GM23338 (cell line): ENCODE data around the gene MROH2B. TPM values are rescaled to one million over a fixed set of nuclear protein-coding genes. Genes with fewer than 3 reads are reported as not detected.

ENCODE experiments used
- ATAC-seq: fragments of 200-7000 bp; cut with Tn5 transposase; 3 replicates; pipeline ENCODE4 v1.9.1; 2020
- DNase-seq: peaks from one replicate; pipeline ENCODE4 v3.0.0-alpha.2; 2015; ENCODE audit warnings: low spot score
- H2AFZ ChIP-seq: fragments of 200-600 bp; sonication (generic); 2 replicates; pipeline ENCODE4 v1.8.0; 2016; ENCODE audit warnings: antibody characterized with exemption, mild to moderate bottlenecking, moderate library complexity
- H3F3A ChIP-seq: fragments of 200-600 bp; sonication (generic); replicated peaks from 2 replicates; pipeline ENCODE4 v1.8.0; 2017; ENCODE audit warnings: antibody characterized with exemption, mixed run types, low read depth
- H3K27ac ChIP-seq: fragments of 200-600 bp; sonication (generic); 2 replicates; pipeline ENCODE4 v1.6.1; 2016; ENCODE audit warnings: low read depth
- H3K27me3 ChIP-seq: fragments of 200-600 bp; sonication (generic); 2 replicates; pipeline ENCODE4 v1.8.0; 2016; ENCODE audit warnings: mild to moderate bottlenecking, mixed run types, moderate library complexity; ENCODE audit not compliant: insufficient read depth
- H3K36me3 ChIP-seq: fragments of 200-600 bp; sonication (generic); 2 replicates; pipeline ENCODE4 v1.8.0; 2016; ENCODE audit warnings: mild to moderate bottlenecking; ENCODE audit not compliant: insufficient read depth
- H3K4me1 ChIP-seq: fragments of 200-600 bp; sonication (generic); 2 replicates; pipeline ENCODE4 v1.8.0; 2016; ENCODE audit warnings: mild to moderate bottlenecking, moderate library complexity; ENCODE audit not compliant: insufficient read depth
- H3K4me2 ChIP-seq: fragments of 200-600 bp; sonication (generic); 2 replicates; pipeline ENCODE4 v1.7.1; 2017; ENCODE audit warnings: mixed run types
- H3K4me3 ChIP-seq: fragments of 200-600 bp; sonication (generic); 2 replicates; pipeline ENCODE4 v1.6.1; 2016; ENCODE audit warnings: mixed run types
- H3K79me2 ChIP-seq: fragments of 200-600 bp; sonication (generic); replicated peaks from 2 replicates; pipeline ENCODE4 v1.8.0; 2017; ENCODE audit warnings: mild to moderate bottlenecking; ENCODE audit not compliant: insufficient read depth
- H3K9me2 ChIP-seq: fragments of 200-600 bp; sonication (generic); 2 replicates; pipeline ENCODE4 v1.8.0; 2017; ENCODE audit not compliant: insufficient read depth
- H4K20me1 ChIP-seq: fragments of 200-600 bp; sonication (generic); replicated peaks from 2 replicates; pipeline ENCODE4 v1.8.0; 2017; ENCODE audit warnings: mild to moderate bottlenecking; ENCODE audit not compliant: insufficient read depth
- H3K27ac Mint-ChIP-seq: 2 replicates; pipeline ENCODE4 v1.8.0; 2020; ENCODE audit warnings: inconsistent platforms, mild to moderate bottlenecking, moderate library complexity, mixed read lengths
- H3K27me3 Mint-ChIP-seq: 3 replicates; pipeline ENCODE4 v1.8.0; 2022; ENCODE audit warnings: low read depth, mild to moderate bottlenecking, moderate library complexity, mixed read lengths, inconsistent platforms; ENCODE audit not compliant: insufficient read depth, poor library complexity
- H3K36me3 Mint-ChIP-seq: 3 replicates; pipeline ENCODE4 v1.8.0; 2021; ENCODE audit warnings: low read depth, mild to moderate bottlenecking, inconsistent platforms, moderate library complexity, mixed read lengths
- H3K4me1 Mint-ChIP-seq: 3 replicates; pipeline ENCODE4 v1.8.0; 2020; ENCODE audit warnings: mild to moderate bottlenecking, inconsistent platforms, mixed read lengths
- H3K4me3 Mint-ChIP-seq: 3 replicates; pipeline ENCODE4 v1.8.0; 2021; ENCODE audit warnings: moderate library complexity, mild to moderate bottlenecking, inconsistent platforms, mixed read lengths
- H3K9me3 Mint-ChIP-seq: 3 replicates; pipeline ENCODE4 v1.8.0; 2020; ENCODE audit warnings: moderate library complexity, mild to moderate bottlenecking, inconsistent platforms, mixed read lengths
- CREB1 ChIP-seq: fragments of 250-450 bp; sonication (Bioruptor Pico); IDR thresholded peaks from 2 replicates; pipeline ENCODE4 v1.5.0; 2020; ENCODE audit warnings: low read depth, mild to moderate bottlenecking, moderate library complexity
- EZH2 ChIP-seq: fragments of 200-600 bp; sonication (generic); IDR thresholded peaks from one replicate; pipeline ENCODE4 v1.8.0; 2017; ENCODE audit warnings: antibody characterized with exemption, mild to moderate bottlenecking, low read depth; ENCODE audit not compliant: unreplicated experiment
- EZH2phosphoT487 ChIP-seq: fragments of 200-600 bp; sonication (generic); IDR thresholded peaks from one replicate; pipeline ENCODE4 v1.8.1; 2018; ENCODE audit warnings: antibody characterized with exemption; ENCODE audit not compliant: unreplicated experiment
- JUNB ChIP-seq: IDR thresholded peaks from one replicate; pipeline ENCODE4 v1.6.1; 2016; ENCODE audit warnings: antibody characterized with exemption; ENCODE audit not compliant: unreplicated experiment
- NANOG ChIP-seq: IDR thresholded peaks from 2 replicates; pipeline ENCODE4 v1.6.1; 2016; ENCODE audit warnings: antibody characterized with exemption, borderline replicate concordance
- STAT1 ChIP-seq: IDR thresholded peaks from one replicate; pipeline ENCODE4 v1.6.1; 2016; ENCODE audit warnings: antibody characterized with exemption; ENCODE audit not compliant: unreplicated experiment
- ZNF331 ChIP-seq: fragments of 250-450 bp; sonication (Bioruptor Pico); IDR thresholded peaks from 2 replicates; pipeline ENCODE4 v1.5.0; 2020; ENCODE audit warnings: low read depth, mild to moderate bottlenecking, moderate library complexity
- polyA plus RNA-seq: library from polyadenylated mRNA; unstranded; fragments of >200 nt; fragmentation: Nextera tagmentation; extraction: Ambion mirVana; gene quantifications from 2 replicates; pipeline ENCODE4 v1.2.1, GENCODE V29; 2016
- total RNA-seq: library from RNA; depleted of rRNA; stranded (reverse); fragments of >200 nt; shearing (Covaris generic); gene quantifications from 2 replicates; pipeline ENCODE4 v1.2.3, GENCODE V29; 2014
- TF ChIP-seq, protein P1 (sequence below): fragments of 250-450 bp; sonication (Bioruptor Pico); IDR thresholded peaks from 2 replicates; pipeline ENCODE4 v1.5.0; 2020; ENCODE audit warnings: mild to moderate bottlenecking, moderate library complexity
- TF ChIP-seq, protein P2 (sequence below): IDR thresholded peaks from 2 replicates; pipeline ENCODE4 v1.6.1; 2016; ENCODE audit warnings: antibody characterized with exemption
- TF ChIP-seq, protein P3 (sequence below), 2 experiments: fragments of 200-600 bp in 1 of 2; sonication (generic) in 1 of 2; conservative IDR thresholded peaks; 2 replicates each; pipeline versions ENCODE4 v1.5.1 to v1.6.1; 2016 to 2017; ENCODE audit warnings: antibody characterized with exemption in 2 of 2, low read depth in 2 of 2, mild to moderate bottlenecking in 2 of 2, moderate library complexity in 1 of 2

MROH2B gene
- total and polyA plus RNA-seq, 2 experiments from 2014 or later, result not detected

DNA sequence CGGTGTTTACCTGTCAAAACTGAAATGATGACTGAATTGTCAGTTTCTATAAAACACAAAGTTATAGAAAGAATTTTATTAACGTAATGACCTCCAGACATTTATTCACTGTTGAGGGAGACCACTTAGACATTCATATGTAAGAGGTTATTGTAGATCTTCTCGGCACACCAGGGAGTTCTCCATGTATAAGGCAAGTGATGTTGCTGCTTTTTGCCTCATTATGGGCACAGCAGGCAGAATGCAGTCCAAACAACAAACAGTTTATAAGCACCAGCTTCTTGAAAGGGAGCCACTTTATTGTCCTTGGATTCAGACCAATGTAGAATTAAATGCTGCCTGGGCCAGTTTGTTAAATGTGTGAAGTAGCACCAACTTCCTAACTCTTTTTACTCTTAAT lies 95.1 kb downstream of the MROH2B start:
- no peaks in the 10 kb centered on the region for H3K27me3 ChIP-seq
- no peaks in the 10 kb centered on the region for H3F3A ChIP-seq
- DNase-seq (no peak), ATAC-seq (no peak)
- H3K79me2 ChIP-seq, result no peaks in the 10 kb centered on the region
- no peak overlapping the region for H3K27ac Mint-ChIP-seq
- peaks cover 3% of the 10 kb centered on the region; the same call in 1 of the 2 replicates for H3K9me2 ChIP-seq
- H3K36me3 Mint-ChIP-seq, result no peaks in the 10 kb centered on the region
- H3K4me1 Mint-ChIP-seq, result peaks cover 5% of the 10 kb centered on the region; the same call in 2 of the 3 replicates
- no peak overlapping the region for H3K27ac ChIP-seq
- no peak overlapping the region for H3K4me3 Mint-ChIP-seq
- H3K27me3 Mint-ChIP-seq, result no peaks in the 10 kb centered on the region
- no peaks in the 10 kb centered on the region for H4K20me1 ChIP-seq
- TF ChIP-seq, protein P1, sequence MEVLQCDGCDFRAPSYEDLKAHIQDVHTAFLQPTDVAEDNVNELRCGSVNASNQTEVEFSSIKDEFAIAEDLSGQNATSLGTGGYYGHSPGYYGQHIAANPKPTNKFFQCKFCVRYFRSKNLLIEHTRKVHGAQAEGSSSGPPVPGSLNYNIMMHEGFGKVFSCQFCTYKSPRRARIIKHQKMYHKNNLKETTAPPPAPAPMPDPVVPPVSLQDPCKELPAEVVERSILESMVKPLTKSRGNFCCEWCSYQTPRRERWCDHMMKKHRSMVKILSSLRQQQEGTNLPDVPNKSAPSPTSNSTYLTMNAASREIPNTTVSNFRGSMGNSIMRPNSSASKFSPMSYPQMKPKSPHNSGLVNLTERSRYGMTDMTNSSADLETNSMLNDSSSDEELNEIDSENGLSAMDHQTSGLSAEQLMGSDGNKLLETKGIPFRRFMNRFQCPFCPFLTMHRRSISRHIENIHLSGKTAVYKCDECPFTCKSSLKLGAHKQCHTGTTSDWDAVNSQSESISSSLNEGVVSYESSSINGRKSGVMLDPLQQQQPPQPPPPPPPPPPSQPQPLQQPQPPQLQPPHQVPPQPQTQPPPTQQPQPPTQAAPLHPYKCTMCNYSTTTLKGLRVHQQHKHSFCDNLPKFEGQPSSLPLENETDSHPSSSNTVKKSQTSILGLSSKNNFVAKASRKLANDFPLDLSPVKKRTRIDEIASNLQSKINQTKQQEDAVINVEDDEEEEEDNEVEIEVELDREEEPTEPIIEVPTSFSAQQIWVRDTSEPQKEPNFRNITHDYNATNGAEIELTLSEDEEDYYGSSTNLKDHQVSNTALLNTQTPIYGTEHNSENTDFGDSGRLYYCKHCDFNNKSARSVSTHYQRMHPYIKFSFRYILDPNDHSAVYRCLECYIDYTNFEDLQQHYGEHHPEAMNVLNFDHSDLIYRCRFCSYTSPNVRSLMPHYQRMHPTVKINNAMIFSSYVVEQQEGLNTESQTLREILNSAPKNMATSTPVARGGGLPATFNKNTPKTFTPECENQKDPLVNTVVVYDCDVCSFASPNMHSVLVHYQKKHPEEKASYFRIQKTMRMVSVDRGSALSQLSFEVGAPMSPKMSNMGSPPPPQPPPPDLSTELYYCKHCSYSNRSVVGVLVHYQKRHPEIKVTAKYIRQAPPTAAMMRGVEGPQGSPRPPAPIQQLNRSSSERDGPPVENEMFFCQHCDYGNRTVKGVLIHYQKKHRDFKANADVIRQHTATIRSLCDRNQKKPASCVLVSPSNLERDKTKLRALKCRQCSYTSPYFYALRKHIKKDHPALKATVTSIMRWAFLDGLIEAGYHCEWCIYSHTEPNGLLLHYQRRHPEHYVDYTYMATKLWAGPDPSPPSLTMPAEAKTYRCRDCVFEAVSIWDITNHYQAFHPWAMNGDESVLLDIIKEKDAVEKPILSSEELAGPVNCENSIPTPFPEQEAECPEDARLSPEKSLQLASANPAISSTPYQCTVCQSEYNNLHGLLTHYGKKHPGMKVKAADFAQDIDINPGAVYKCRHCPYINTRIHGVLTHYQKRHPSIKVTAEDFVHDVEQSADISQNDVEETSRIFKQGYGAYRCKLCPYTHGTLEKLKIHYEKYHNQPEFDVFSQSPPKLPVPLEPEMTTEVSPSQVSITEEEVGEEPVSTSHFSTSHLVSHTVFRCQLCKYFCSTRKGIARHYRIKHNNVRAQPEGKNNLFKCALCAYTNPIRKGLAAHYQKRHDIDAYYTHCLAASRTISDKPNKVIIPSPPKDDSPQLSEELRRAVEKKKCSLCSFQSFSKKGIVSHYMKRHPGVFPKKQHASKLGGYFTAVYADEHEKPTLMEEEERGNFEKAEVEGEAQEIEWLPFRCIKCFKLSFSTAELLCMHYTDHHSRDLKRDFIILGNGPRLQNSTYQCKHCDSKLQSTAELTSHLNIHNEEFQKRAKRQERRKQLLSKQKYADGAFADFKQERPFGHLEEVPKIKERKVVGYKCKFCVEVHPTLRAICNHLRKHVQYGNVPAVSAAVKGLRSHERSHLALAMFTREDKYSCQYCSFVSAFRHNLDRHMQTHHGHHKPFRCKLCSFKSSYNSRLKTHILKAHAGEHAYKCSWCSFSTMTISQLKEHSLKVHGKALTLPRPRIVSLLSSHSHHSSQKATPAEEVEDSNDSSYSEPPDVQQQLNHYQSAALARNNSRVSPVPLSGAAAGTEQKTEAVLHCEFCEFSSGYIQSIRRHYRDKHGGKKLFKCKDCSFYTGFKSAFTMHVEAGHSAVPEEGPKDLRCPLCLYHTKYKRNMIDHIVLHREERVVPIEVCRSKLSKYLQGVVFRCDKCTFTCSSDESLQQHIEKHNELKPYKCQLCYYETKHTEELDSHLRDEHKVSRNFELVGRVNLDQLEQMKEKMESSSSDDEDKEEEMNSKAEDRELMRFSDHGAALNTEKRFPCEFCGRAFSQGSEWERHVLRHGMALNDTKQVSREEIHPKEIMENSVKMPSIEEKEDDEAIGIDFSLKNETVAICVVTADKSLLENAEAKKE (CRISPR knock-in tag), result no peak
- TF ChIP-seq JUNB (no peak), EZH2 (no peak), EZH2phosphoT487 (no peak), STAT1 (no peak), NANOG (no peak), ZNF331 (CRISPR knock-in tag) (no peak), CREB1 (no peak)
- TF ChIP-seq, protein P2, sequence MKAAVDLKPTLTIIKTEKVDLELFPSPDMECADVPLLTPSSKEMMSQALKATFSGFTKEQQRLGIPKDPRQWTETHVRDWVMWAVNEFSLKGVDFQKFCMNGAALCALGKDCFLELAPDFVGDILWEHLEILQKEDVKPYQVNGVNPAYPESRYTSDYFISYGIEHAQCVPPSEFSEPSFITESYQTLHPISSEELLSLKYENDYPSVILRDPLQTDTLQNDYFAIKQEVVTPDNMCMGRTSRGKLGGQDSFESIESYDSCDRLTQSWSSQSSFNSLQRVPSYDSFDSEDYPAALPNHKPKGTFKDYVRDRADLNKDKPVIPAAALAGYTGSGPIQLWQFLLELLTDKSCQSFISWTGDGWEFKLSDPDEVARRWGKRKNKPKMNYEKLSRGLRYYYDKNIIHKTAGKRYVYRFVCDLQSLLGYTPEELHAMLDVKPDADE, result no peak
- TF ChIP-seq, protein P3, sequence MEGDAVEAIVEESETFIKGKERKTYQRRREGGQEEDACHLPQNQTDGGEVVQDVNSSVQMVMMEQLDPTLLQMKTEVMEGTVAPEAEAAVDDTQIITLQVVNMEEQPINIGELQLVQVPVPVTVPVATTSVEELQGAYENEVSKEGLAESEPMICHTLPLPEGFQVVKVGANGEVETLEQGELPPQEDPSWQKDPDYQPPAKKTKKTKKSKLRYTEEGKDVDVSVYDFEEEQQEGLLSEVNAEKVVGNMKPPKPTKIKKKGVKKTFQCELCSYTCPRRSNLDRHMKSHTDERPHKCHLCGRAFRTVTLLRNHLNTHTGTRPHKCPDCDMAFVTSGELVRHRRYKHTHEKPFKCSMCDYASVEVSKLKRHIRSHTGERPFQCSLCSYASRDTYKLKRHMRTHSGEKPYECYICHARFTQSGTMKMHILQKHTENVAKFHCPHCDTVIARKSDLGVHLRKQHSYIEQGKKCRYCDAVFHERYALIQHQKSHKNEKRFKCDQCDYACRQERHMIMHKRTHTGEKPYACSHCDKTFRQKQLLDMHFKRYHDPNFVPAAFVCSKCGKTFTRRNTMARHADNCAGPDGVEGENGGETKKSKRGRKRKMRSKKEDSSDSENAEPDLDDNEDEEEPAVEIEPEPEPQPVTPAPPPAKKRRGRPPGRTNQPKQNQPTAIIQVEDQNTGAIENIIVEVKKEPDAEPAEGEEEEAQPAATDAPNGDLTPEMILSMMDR (conservative IDR thresholded peaks at IDR 0.05; ENCODE audit: low read depth in 2 of 2), result no peak
- no peak overlapping the region for H2AFZ ChIP-seq
- H3K36me3 ChIP-seq, result no peaks in the 10 kb centered on the region
- H3K4me2 ChIP-seq, result no peak overlapping the region
- no peaks in the 10 kb centered on the region for H3K9me3 Mint-ChIP-seq
- no peak overlapping the region for H3K4me3 ChIP-seq
- no peaks in the 10 kb centered on the region for H3K4me1 ChIP-seq
